Activated CD4-positive, alpha-beta T cell treated with anti-CD3 and anti-CD28 coated beads, Interleukin-2, amount 50 U/mL, for 48 hours (primary cell): ENCODE measurements around the gene SYNC.
"Not testable (repeated sequence)": the region's sequence is repeated elsewhere in the genome, so short reads cannot be mapped to it uniquely, and the experiment has no call there.

ENCODE experiments used
- DNase-seq, 2 experiments: peaks; one replicate each; pipeline ENCODE4 v3.0.0-alpha.2; 2020

The SYNC gene

GRCh38 chr1:32639489-32640075 is 63.0 kb downstream of the SYNC start:
- DNase-seq, result no peak

DNA sequence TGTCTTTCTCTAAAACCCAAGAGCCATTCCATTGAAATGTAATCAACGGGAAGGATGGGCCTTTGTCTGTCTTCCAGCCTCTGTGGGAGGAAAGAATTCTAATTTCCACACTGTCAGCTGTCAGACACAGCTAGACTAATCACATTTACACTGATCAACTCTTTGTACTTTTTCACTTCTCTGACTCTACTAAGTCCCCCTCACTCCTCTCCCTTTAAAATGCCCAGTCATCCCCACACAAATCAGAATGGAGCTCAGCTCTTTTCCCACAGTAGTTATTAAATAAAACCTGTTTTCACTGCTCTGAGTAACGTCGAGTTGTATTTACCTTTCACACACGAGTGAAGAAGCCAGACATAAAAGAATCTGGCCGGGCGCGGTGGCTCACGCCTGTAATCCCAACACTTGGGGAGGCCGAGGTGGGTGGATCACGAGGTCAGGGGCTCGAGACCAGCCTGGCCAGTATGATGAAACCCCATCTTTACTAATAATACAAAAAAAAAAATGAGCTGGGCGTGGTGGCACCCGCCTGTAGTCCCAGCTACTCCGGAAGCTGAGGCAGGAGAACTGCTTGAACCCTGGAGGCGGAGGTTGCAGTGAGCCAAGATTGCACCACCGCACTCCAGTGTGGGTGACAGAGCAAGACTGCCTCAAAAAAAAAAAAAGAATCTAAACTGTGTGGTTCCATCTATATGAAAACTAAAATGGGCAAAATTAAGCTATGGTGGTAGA is 65.5 kb downstream of the SYNC start:
- DNase-seq, result no peak

DNA sequence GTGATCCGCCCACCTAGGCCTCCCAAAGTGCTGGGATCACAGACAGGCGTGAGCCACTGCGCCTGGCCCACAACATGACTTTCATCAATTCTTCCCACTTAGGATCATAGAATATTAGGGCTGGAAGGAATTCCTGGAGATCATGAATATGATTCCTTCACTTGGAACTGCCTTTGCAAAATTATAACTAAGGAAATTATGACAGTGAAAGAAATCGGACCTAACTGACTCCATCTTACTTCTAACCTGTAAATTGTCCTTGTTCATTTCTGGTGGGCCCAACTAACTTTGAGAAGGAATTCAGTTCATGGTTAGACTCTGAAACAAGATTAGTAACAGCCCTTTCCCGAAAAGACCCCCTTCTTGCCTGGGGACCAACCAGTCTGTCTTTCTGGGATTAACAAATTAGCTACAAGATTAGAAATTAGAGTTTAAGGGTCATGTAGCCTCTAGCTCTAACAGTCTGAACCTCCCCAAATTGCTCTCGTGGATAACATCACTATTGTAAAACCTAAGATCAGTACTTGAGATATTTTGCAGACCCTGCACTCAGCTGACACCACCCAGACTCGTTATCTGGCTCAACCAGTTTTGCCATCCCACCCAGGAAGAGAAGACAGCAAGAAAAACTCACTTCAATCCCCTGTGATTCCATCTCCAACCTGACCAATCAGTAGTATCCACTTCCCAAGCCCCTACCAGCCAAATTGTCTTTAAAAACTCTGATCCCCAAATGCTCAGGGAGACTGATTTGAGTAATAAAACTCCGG is 66.9 kb downstream of the SYNC start:
- no peak for DNase-seq

DNA sequence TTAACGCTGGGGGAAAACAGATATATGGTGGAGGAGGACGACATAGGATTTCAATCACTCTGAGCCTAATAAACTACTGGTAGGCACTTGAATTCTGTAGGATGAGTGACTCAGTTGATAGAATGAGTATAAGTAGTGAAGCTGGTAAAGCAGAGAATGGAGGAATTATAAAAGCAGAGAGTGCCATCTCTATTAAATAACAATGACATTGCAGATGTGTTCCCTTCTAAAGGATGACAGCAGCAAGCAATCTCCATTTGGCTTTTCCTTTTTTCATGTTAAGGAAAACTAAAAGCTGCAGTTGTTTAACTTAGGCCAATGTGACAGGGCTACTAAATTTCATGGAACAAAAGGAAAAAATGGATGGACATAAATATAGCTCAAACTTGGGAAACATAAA is 69.7 kb downstream of the SYNC start:
- DNase-seq, result no peak

- not testable (repeated sequence) for DNase-seq
These were observed 72.4 kb downstream of the SYNC start for GRCh38 chr1:32630173-32630572.
